HEK293T (cell line): ENCODE results near the gene SGO2.

Experiments
- ARNT ChIP-seq: fragments of 450-650 bp; IDR thresholded peaks from 2 replicates; pipeline ENCODE4 v1.6.1; 2017; ENCODE audit warnings: mild to moderate bottlenecking
- ZNF384 ChIP-seq: fragments of 450-650 bp; IDR thresholded peaks from 2 replicates; pipeline ENCODE4 v1.6.1; 2016

DNA sequence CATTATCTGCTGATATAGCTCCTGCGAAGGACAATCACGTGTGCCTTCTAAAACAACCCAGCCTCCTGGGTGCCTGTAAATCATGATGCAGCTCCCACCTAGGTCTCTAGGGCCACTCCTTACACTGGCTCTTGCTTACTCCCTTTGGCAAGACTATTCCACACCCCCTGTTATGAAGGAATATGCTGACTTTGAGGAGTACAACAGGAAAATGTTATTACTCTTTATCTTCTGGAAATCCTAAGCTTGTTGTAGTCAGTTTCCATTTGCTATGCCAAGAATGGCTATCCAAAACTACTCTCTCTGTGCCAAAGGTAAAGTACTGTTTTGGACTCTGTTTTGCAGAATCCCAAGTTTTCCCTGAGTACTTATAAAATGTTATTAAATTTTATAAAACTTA is 7.7 kb downstream of the SGO2 start:
- TF ChIP-seq ARNT = no peak
- no peak for TF ChIP-seq ZNF384
